NCI-H2227 treated with DMSO at 0.1 percent for 48 hours (cell line): ENCODE measurements around the gene SCUBE1.
A peak's percentile ranks its signal among the peaks of the same experiment; 100 is the strongest.

Experiments
- DNase-seq: peaks from one replicate; lab custom pipeline; 2025; lab: John Stamatoyannopoulos, UW

The SCUBE1 gene

GRCh38 chr22:43277987-43278601 lies 65.1 kb downstream of the SCUBE1 start:
- no peak for DNase-seq

GRCh38 chr22:43277091-43277490 lies 66.1 kb downstream of the SCUBE1 start:
- no peak for DNase-seq

- DNase-seq, result no peak
These were observed 66.9 kb downstream of the SCUBE1 start for GRCh38 chr22:43276321-43276720.

GRCh38 chr22:43275545-43276317 lies 67.4 kb downstream of the SCUBE1 start:
- no peak for DNase-seq

GRCh38 chr22:43274595-43275240 lies 68.5 kb downstream of the SCUBE1 start:
- DNase-seq, result no peak

- peak; percentile 6 for DNase-seq
These were observed 69.2 kb downstream of the SCUBE1 start for GRCh38 chr22:43273902-43274484.

- no peak for DNase-seq
These were observed 70.3 kb downstream of the SCUBE1 start for GRCh38 chr22:43272869-43273318.

GRCh38 chr22:43272301-43272700 lies 70.9 kb downstream of the SCUBE1 start:
- DNase-seq, result no peak

- no peak for DNase-seq
These were observed 72.2 kb downstream of the SCUBE1 start for GRCh38 chr22:43270949-43271348.

GRCh38 chr22:43270314-43270908 lies 72.8 kb downstream of the SCUBE1 start:
- no peak for DNase-seq

GRCh38 chr22:43269646-43270045 lies 73.5 kb downstream of the SCUBE1 start:
- DNase-seq, result no peak

- no peak for DNase-seq
These were observed 73.9 kb downstream of the SCUBE1 start for GRCh38 chr22:43269246-43269645.

- no peak for DNase-seq
These were observed 75.1 kb downstream of the SCUBE1 start for GRCh38 chr22:43267981-43268660.

- no peak for DNase-seq
These were observed 75.7 kb downstream of the SCUBE1 start for GRCh38 chr22:43267332-43267980.

- no peak for DNase-seq
These were observed 77.1 kb downstream of the SCUBE1 start for GRCh38 chr22:43266076-43266475.

- DNase-seq, result peak; percentile 51
These were observed 79.3 kb downstream of the SCUBE1 start for GRCh38 chr22:43263645-43264514.

GRCh38 chr22:43262990-43263644 lies 80.1 kb downstream of the SCUBE1 start:
- DNase-seq, result no peak

- no peak for DNase-seq
These were observed 82.6 kb downstream of the SCUBE1 start for GRCh38 chr22:43260331-43261231.

- no peak for DNase-seq
These were observed 85.2 kb downstream of the SCUBE1 start for GRCh38 chr22:43257961-43258360.
